LNCaP clone FGC (cell line): ENCODE results near the gene FDXR.

Experiments
- DNase-seq: peaks from one replicate; pipeline ENCODE4 v3.0.0-alpha.2; 2011; ENCODE audit warnings: low read depth
- H3K4me3 ChIP-seq: 2 replicates; pipeline ENCODE4 v1.5.1; 2011; ENCODE audit warnings: mild to moderate bottlenecking, low read depth, low read length, control low read depth
- TF ChIP-seq, protein P1 (sequence below): IDR thresholded peaks from 2 replicates; pipeline ENCODE4 v1.5.1; 2012; ENCODE audit warnings: mild to moderate bottlenecking; ENCODE audit not compliant: control insufficient read depth, insufficient read depth; ENCODE audit errors: extremely low read depth

FDXR gene

DNA sequence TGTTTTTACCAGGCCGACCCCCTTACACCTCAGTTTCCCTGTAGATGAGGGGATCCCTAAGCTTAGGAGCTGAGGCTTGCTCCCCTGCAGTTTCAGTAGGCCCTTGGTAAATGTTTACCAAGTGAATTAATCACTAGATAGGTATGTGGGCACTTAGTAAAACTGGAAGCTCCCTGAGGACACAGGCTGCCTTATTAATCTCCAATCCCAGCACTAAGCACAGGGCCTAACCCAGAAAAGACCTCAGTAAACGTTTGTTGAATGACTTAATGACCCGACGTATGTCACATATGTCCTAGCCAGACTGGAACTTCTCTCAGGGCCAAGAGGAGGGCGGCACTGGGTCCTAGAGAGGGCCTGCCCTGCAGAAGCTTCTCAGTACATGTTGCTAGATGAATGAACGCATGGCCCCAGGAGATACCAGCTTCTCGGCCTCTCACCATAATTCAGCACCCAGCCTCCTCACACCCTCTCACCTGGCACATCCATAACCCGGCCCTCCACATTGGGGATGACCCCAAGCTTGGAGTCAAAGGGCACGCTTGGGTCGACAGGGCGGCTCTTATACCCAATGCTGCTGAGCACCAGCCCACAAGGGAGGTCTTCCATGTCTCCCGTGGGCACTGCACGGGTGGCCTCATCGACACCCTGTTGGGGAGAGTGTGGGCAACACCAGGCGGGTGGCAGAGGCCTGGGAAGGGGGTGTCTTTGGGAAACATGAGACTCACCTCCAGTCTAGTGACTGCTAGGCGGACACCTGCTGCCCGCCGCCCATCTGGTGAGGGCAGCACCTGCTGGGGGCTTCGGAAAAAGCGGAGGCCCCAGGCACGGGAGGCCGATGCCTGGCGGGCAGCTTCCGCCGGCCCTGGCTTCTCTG is 9.1 kb downstream of the FDXR start:
- H3K4me3 ChIP-seq = no peak overlapping the region
- no peak for DNase-seq
- TF ChIP-seq, protein P1, sequence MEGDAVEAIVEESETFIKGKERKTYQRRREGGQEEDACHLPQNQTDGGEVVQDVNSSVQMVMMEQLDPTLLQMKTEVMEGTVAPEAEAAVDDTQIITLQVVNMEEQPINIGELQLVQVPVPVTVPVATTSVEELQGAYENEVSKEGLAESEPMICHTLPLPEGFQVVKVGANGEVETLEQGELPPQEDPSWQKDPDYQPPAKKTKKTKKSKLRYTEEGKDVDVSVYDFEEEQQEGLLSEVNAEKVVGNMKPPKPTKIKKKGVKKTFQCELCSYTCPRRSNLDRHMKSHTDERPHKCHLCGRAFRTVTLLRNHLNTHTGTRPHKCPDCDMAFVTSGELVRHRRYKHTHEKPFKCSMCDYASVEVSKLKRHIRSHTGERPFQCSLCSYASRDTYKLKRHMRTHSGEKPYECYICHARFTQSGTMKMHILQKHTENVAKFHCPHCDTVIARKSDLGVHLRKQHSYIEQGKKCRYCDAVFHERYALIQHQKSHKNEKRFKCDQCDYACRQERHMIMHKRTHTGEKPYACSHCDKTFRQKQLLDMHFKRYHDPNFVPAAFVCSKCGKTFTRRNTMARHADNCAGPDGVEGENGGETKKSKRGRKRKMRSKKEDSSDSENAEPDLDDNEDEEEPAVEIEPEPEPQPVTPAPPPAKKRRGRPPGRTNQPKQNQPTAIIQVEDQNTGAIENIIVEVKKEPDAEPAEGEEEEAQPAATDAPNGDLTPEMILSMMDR = no peak

DNA sequence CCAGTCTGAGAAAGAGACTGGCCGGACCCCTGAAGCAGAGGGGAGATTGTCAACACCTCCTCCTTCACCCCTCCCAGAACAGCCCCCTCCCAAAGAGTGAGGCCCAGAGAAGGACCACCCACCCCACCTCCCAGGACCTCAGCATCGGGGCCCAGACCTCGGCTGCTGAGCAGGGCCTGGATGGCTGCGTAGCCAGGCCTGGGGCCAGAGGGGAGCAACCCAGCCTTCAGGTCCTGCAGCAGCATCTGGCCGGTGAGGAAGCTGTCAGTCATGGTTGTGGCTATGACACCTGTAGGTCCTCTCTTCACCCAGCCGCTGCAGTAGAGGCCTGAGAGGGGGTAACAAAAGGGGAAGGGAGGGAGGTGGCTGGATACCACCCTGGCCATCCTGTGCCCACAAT is 9.9 kb downstream of the FDXR start:
- TF ChIP-seq, protein P1 = no peak
- no peak for DNase-seq
- no peak overlapping the region for H3K4me3 ChIP-seq

- H3K4me3 ChIP-seq = no peak overlapping the region
- TF ChIP-seq, protein P1 = peak; percentile 64
- no peak for DNase-seq
Observed at GRCh38 chr17:74862108-74862901, 10.5 kb downstream of the FDXR start.

- no peak for DNase-seq
- TF ChIP-seq, protein P1 = no peak
- no peak overlapping the region for H3K4me3 ChIP-seq
Observed at GRCh38 chr17:74861662-74862107, 11.1 kb downstream of the FDXR start.

GRCh38 chr17:74860872-74861661 is 11.7 kb downstream of the FDXR start:
- DNase-seq = no peak
- TF ChIP-seq, protein P1 = no peak
- H3K4me3 ChIP-seq = no peak overlapping the region

DNA sequence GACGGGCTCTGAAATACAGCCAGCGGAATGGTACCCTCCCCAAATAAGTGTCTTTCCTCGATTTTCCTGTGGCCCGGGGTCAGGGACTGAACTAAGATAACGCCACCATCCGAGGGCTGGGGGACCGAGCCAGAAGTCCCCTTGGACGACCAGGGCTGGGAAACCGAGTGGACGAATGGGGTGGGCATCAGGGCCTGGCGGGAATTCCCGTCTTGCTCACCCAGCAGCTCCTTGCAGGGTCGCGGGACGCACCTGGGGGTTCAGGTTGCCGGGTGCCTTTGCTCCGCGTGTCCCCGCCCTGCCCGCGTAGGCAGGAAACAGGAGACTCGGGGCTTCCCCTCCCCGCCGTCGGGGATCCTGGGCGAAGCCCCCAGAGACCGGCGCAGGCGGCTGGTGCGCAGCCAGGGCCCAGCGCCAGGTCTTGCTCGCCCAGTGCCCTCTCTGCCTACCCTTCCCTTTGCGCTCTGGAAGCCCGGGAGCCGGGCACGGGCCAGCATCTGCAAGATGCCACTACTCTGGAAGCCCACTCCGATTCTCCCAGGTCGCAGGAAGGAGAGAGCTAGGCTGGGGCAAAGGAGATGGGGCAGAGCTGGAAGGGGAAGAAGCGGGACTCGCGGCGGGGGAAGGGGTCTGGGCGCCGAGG is 12.4 kb downstream of the FDXR start:
- no peak overlapping the region for H3K4me3 ChIP-seq
- no peak for DNase-seq
- TF ChIP-seq, protein P1 = no peak
